WI38 (cell line): ENCODE measurements around the gene LRP1B.

Experiments
- H3K4me3 ChIP-seq: 2 replicates; pipeline ENCODE4 v1.5.1; 2011; ENCODE audit warnings: low read depth, mild to moderate bottlenecking, control low read depth, low read length
- TF ChIP-seq, protein P1 (sequence below): IDR thresholded peaks from 2 replicates; pipeline ENCODE4 v1.5.1; 2012; ENCODE audit warnings: low read depth, mild to moderate bottlenecking, control low read depth, low read length

LRP1B gene

DNA sequence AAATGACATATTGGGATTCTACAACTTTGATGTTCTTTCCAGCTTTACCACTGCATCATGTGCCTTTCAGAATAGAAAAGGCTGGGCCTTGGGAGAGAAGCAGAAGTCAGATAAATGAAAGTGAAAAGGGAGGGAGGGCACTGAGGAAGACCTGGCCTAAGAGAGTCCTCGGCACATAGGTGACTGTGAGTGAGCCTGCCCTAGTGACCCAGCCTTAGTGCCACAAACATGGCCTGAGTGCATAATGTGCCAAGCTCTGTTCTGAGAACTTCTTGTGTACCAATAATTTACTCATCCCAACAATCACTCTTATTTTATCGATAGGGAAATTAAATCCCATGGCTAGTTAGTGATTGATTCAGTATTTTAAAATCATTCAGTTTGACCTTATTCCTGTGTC, 436.6 kb downstream of the LRP1B start:
- TF ChIP-seq, protein P1, sequence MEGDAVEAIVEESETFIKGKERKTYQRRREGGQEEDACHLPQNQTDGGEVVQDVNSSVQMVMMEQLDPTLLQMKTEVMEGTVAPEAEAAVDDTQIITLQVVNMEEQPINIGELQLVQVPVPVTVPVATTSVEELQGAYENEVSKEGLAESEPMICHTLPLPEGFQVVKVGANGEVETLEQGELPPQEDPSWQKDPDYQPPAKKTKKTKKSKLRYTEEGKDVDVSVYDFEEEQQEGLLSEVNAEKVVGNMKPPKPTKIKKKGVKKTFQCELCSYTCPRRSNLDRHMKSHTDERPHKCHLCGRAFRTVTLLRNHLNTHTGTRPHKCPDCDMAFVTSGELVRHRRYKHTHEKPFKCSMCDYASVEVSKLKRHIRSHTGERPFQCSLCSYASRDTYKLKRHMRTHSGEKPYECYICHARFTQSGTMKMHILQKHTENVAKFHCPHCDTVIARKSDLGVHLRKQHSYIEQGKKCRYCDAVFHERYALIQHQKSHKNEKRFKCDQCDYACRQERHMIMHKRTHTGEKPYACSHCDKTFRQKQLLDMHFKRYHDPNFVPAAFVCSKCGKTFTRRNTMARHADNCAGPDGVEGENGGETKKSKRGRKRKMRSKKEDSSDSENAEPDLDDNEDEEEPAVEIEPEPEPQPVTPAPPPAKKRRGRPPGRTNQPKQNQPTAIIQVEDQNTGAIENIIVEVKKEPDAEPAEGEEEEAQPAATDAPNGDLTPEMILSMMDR = no peak
- H3K4me3 ChIP-seq = no peak overlapping the region

DNA sequence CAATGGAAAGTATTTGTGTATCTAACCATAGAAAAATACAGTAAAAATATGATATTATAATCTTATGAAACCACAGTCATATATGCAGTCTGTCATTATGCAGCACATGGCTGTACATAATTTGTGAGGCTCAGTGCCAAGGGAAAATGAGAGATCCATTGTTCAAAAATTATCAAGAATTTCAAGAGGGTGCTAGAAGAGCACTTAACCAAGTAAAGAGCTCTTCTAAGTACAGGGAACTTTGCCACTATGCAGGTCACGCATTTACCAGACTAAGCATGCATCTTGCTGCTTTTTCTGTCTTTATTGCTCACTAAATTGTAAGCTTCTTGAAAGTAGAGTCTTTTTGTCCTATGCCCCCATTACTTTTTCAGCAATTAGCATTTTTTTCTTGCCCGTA, 438.0 kb downstream of the LRP1B start:
- H3K4me3 ChIP-seq = no peak overlapping the region
- TF ChIP-seq, protein P1 = no peak

DNA sequence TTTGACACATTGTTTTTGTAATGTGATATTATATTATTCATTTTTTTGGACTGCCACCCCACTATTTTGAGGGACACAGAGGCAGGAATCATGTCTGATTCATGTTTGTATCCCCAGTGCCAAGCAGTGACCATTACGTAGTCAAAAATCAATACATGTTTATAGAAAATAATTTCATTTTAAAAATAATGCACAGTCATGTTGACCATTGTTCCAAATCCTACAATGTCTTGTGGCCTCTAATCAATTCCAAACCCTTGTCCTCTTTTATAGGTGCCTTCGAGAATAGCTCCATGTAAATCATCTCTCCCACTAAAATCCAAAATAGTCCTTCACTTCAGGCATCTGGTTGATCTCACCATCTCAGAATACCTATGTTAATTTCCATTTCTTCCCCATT, 454.7 kb downstream of the LRP1B start:
- TF ChIP-seq, protein P1 = no peak
- H3K4me3 ChIP-seq = no peak overlapping the region

DNA sequence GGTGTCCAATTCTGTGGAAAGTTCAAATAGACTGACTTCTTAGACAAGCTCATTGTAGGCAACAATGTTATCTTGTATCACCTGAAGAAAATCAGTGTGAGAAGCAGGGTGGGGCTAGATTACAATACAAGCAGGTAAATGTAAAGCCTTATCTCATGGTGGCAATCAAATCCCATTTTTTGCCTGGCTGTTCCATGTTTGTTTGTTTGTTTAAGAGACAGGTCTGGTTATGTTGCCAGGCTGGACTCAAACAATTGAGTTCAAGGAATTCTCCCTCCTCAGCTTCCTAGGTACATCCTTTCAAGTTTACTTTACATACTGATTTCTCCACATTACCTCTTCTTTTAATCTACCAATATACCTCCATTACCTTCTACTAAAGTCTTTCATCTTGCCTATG, 464.6 kb downstream of the LRP1B start:
- TF ChIP-seq, protein P1 = no peak
- H3K4me3 ChIP-seq = no peak overlapping the region

DNA sequence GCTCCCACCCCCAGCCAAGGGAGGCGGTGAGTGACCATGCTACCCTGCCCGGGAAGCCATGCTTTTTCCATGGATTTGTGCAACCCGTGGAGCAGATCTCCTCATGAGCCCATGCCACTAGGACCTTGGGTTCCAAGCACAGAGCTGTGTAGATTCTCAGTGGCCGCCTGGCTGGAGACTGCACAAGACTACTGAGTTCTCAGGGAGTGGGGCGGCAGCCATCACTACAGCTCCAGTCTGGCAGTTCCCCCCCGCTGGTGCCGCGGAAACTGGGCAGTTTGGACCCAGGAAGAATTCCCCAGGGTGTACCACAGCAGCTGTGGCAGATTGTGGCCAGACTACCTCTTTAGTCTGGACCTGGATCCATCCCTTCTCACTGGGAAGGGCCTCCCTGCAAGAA, 470.6 kb downstream of the LRP1B start:
- TF ChIP-seq, protein P1 = no peak

DNA sequence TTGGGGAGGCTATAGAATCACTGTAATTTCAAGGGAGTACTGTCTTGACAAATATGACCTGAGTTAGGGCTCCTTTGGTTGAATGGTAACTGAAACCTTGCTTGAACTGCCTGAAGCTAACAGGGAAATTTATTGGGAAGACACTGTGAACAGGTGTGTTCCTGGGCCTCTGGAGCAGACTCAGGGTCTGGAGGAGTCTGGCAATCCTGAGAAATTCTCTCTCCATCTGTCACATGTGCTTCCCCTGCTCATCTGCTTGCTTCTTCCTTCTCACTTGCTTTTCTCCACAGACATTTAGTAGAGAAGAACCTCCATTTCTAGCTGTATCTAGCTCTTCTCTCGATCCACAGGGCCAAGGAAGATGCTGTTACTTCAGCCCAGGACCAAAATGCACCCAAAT, 476.5 kb downstream of the LRP1B start:
- H3K4me3 ChIP-seq = no peak overlapping the region
- TF ChIP-seq, protein P1 = no peak

More for the DNA sequence above, 470.6 kb downstream of the LRP1B start:
- H3K4me3 ChIP-seq = no peak overlapping the region

DNA sequence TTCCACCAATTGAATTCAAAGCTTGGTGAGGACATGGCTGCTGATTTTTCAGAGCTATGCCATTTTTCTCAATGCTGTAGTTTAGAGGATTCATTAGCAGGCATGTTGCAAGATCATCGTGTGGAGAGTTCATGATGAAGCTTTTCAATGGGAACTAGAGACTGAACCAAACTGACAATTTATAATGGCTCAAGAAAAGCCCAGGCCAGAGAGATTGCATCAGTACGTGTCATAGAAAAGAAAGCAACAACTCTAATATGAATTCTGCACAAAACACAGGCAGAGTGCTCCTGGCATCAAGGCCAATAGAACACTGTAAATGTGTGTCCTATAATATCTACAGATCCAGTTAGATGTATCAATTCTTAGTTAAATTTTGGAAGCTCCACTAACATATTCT, 477.6 kb downstream of the LRP1B start:
- H3K4me3 ChIP-seq = no peak overlapping the region
- TF ChIP-seq, protein P1 = no peak
